H1 (cell line): ENCODE measurements around the gene COPA. TPM values are rescaled to one million over a fixed set of nuclear protein-coding genes. Genes with fewer than 3 reads are reported as not detected.

Experiments used
- CTCF ChIA-PET: fragments of 300-600 bp; sonication (Branson Sonifier 250); formaldehyde crosslinking; loops from one replicate; lab custom pipeline; 2021; ENCODE audit not compliant: partially characterized antibody; lab: Charles Lee
- POLR2A ChIA-PET: fragments of 300-600 bp; sonication (Branson Sonifier 250); formaldehyde crosslinking; loops from one replicate; lab custom pipeline; 2021; ENCODE audit warnings: inconsistent platforms; ENCODE audit not compliant: partially characterized antibody; lab: Charles Lee
- DNase-seq, 2 experiments: peaks; one replicate each; pipeline versions ENCODE4 v3.0.0 to v3.0.0-alpha.2; 2010 to 2022; ENCODE audit warnings: low spot score in 2 of 2, low read depth in 1 of 2, mixed read lengths in 1 of 2
- FAIRE-seq: peaks from 2 replicates; lab custom pipeline; 2011; peaks lifted over from hg19 to GRCh38; lab: Jason Lieb, UNC
- H2AFZ ChIP-seq: 2 replicates; pipeline ENCODE4 v1.8.1; 2012; ENCODE audit warnings: low read length, inconsistent platforms
- H2AK5ac ChIP-seq: 2 replicates; pipeline ENCODE4 v1.6.1; 2013; ENCODE audit warnings: low read depth, low read length
- H2BK120ac ChIP-seq: replicated peaks from 2 replicates; pipeline ENCODE3; 2013; ENCODE audit warnings: low read depth, low read length, inconsistent platforms
- H2BK12ac ChIP-seq: 2 replicates; pipeline ENCODE4 v1.6.1; 2013; ENCODE audit warnings: low read depth, low read length
- H2BK15ac ChIP-seq: 2 replicates; pipeline ENCODE4 v1.6.1; 2013; ENCODE audit warnings: low read length
- H2BK20ac ChIP-seq: 2 replicates; pipeline ENCODE4 v1.6.1; 2013; ENCODE audit warnings: low read length
- H2BK5ac ChIP-seq: 2 replicates; pipeline ENCODE4 v1.6.1; 2013; ENCODE audit warnings: low read depth, low read length
- H3K14ac ChIP-seq: 2 replicates; pipeline ENCODE4 v1.6.1; 2013; ENCODE audit warnings: inconsistent platforms; ENCODE audit not compliant: insufficient read length
- H3K18ac ChIP-seq: 2 replicates; pipeline ENCODE4 v1.6.1; 2013; ENCODE audit warnings: low read length; ENCODE audit errors: extremely low read depth
- H3K23ac ChIP-seq: 2 replicates; pipeline ENCODE4 v1.6.1; 2013; ENCODE audit warnings: inconsistent platforms; ENCODE audit not compliant: insufficient read length
- H3K23me2 ChIP-seq: 2 replicates; pipeline ENCODE4 v1.6.1; 2013; ENCODE audit warnings: low read depth, low read length
- H3K27ac ChIP-seq: 2 replicates; pipeline ENCODE4 v1.6.1; 2011; ENCODE audit warnings: low read depth, low read length, inconsistent platforms
- H3K27me3 ChIP-seq, 4 experiments: replicated peaks in 1 of 4; 1 replicate in 1 of 4; 2 replicates in 3 of 4; pipeline versions ENCODE4 v1.6.1 to v1.8.1; 2011 to 2013; ENCODE audit warnings: low read length in 3 of 4, mild to moderate bottlenecking in 3 of 4, inconsistent platforms in 2 of 4, mixed read lengths in 2 of 4, moderate library complexity in 1 of 4; ENCODE audit not compliant: control insufficient read depth in 3 of 4, insufficient read depth in 3 of 4; ENCODE audit errors: extremely low read depth in 1 of 4
- H3K36me3 ChIP-seq, 4 experiments: 2 replicates each; pipeline versions ENCODE4 v1.6.1 to v1.8.1; 2011 to 2013; ENCODE audit warnings: mild to moderate bottlenecking in 4 of 4, low read length in 3 of 4, moderate library complexity in 2 of 4, control low read depth in 1 of 4, inconsistent platforms in 1 of 4; ENCODE audit not compliant: insufficient read depth in 4 of 4, control insufficient read depth in 2 of 4
- H3K4ac ChIP-seq: replicated peaks from 2 replicates; pipeline ENCODE3; 2013; ENCODE audit warnings: low read length, low read depth, mixed read lengths, inconsistent platforms; ENCODE audit not compliant: insufficient read length
- H3K4me1 ChIP-seq, 4 experiments: replicated peaks in 1 of 4; 1 replicate in 1 of 4; 2 replicates in 3 of 4; pipeline versions ENCODE4 v1.6.1 to v1.8.1; 2011 to 2013; ENCODE audit warnings: low read length in 3 of 4, inconsistent platforms in 2 of 4, mixed read lengths in 1 of 4; ENCODE audit not compliant: insufficient read depth in 4 of 4, control insufficient read depth in 3 of 4
- H3K4me2 ChIP-seq, 2 experiments: 2 replicates each; pipeline versions ENCODE4 v1.6.1 to v1.8.1; 2011 to 2013; ENCODE audit warnings: low read depth in 2 of 2, low read length in 2 of 2, control low read depth in 1 of 2, inconsistent platforms in 1 of 2, mild to moderate bottlenecking in 1 of 2; ENCODE audit not compliant: insufficient read depth in 1 of 2
- H3K4me3 ChIP-seq, 4 experiments: fragments of 200-600, 300-600 bp in 1 of 4; sonication (generic), shearing (Covaris generic), sonication (Bioruptor Twin) in 1 of 4; 2 replicates each; pipeline versions ENCODE4 v1.5.1 to v1.8.1; 2011 to 2016; ENCODE audit warnings: low read length in 4 of 4, low read depth in 3 of 4, control low read depth in 2 of 4, inconsistent platforms in 2 of 4, mild to moderate bottlenecking in 2 of 4, mixed read lengths in 1 of 4, moderate library complexity in 1 of 4; ENCODE audit not compliant: insufficient read depth in 2 of 4; ENCODE audit errors: extremely low read depth in 1 of 4
- H3K56ac ChIP-seq: replicated peaks from 2 replicates; pipeline ENCODE3; 2013; ENCODE audit warnings: low read depth, mild to moderate bottlenecking, mixed read lengths, low read length, inconsistent platforms; ENCODE audit not compliant: insufficient read length
- H3K79me1 ChIP-seq: 2 replicates; pipeline ENCODE4 v1.6.1; 2013; ENCODE audit warnings: low read depth, low read length, control low read depth
- H3K79me2 ChIP-seq, 2 experiments: 2 replicates each; pipeline versions ENCODE4 v1.6.1 to v1.8.1; 2012 to 2013; ENCODE audit warnings: low read length in 2 of 2, mild to moderate bottlenecking in 2 of 2, inconsistent platforms in 1 of 2; ENCODE audit not compliant: insufficient read depth in 2 of 2, control insufficient read depth in 1 of 2
- H3K9ac ChIP-seq, 4 experiments: replicated peaks in 1 of 4; 1 replicate in 1 of 4; 2 replicates in 3 of 4; pipeline versions ENCODE4 v1.6.1 to v1.8.1; 2011 to 2013; ENCODE audit warnings: low read depth in 3 of 4, low read length in 3 of 4, control low read depth in 2 of 4, mild to moderate bottlenecking in 2 of 4, moderate library complexity in 2 of 4, inconsistent platforms in 1 of 4; ENCODE audit errors: extremely low read depth in 1 of 4
- H3K9me3 ChIP-seq, 2 experiments: 2 replicates each; pipeline versions ENCODE4 v1.6.1 to v1.8.1; 2012 to 2013; ENCODE audit warnings: mild to moderate bottlenecking in 2 of 2, moderate library complexity in 2 of 2, control low read depth in 1 of 2, inconsistent platforms in 1 of 2, low read depth in 1 of 2, low read length in 1 of 2, mixed read lengths in 1 of 2; ENCODE audit not compliant: insufficient read depth in 2 of 2
- H4K20me1 ChIP-seq, 2 experiments: replicated peaks in 1 of 2; 2 replicates each; pipeline versions ENCODE3 to v1.8.1; 2011 to 2013; ENCODE audit warnings: inconsistent platforms in 2 of 2, low read length in 2 of 2, mild to moderate bottlenecking in 1 of 2; ENCODE audit not compliant: insufficient read depth in 2 of 2, control insufficient read depth in 1 of 2
- H4K5ac ChIP-seq: 2 replicates; pipeline ENCODE4 v1.6.1; 2013; ENCODE audit warnings: low read length, low read depth, mixed read lengths, inconsistent platforms; ENCODE audit not compliant: insufficient read length
- H4K8ac ChIP-seq: 2 replicates; pipeline ENCODE4 v1.8.0; 2013; ENCODE audit warnings: mild to moderate bottlenecking, moderate library complexity, low read length, inconsistent platforms; ENCODE audit not compliant: insufficient read depth; ENCODE audit errors: extremely low read depth
- H4K91ac ChIP-seq: replicated peaks from 2 replicates; pipeline ENCODE3; 2013; ENCODE audit warnings: low read length, mixed read lengths, inconsistent platforms; ENCODE audit not compliant: insufficient read length
- ASH2L ChIP-seq: fragments of 200-600, 300-600 bp; sonication (generic); IDR thresholded peaks from one replicate; pipeline ENCODE4 v1.7.1; 2017; ENCODE audit warnings: low read length
- ATF2 ChIP-seq: IDR thresholded peaks from 2 replicates; pipeline ENCODE4 v1.6.1; 2012; ENCODE audit warnings: low read length, inconsistent platforms
- BRCA1 ChIP-seq: IDR thresholded peaks from 2 replicates; pipeline ENCODE4 v1.6.1; 2012; ENCODE audit warnings: low read depth, low read length, improper control_type of control experiment
- CHD2 ChIP-seq: IDR thresholded peaks from 2 replicates; pipeline ENCODE4 v1.6.1; 2012; ENCODE audit warnings: low read length, improper control_type of control experiment
- CTBP2 ChIP-seq: IDR thresholded peaks from 2 replicates; pipeline ENCODE4 v1.7.0; 2011; ENCODE audit warnings: borderline replicate concordance, mild to moderate bottlenecking, moderate library complexity, mixed read lengths, low read length; ENCODE audit not compliant: insufficient read depth, insufficient read length
- EGR1 ChIP-seq: IDR thresholded peaks from 2 replicates; pipeline ENCODE4 v1.6.1; 2011; ENCODE audit warnings: low read depth, low read length, borderline replicate concordance
- NANOG ChIP-seq: IDR thresholded peaks from 2 replicates; pipeline ENCODE4 v1.6.1; 2011; ENCODE audit warnings: low read length, low read depth, mild to moderate bottlenecking, inconsistent platforms; ENCODE audit not compliant: insufficient read depth, poor library complexity, severe bottlenecking
- SP4 ChIP-seq: IDR thresholded peaks from 2 replicates; pipeline ENCODE4 v1.6.1; 2012; ENCODE audit warnings: low read length, inconsistent platforms
- SRF ChIP-seq: IDR thresholded peaks from 2 replicates; pipeline ENCODE4 v1.6.1; 2011; ENCODE audit warnings: mild to moderate bottlenecking, low read depth, low read length, moderate library complexity
- ZNF274 ChIP-seq: IDR thresholded peaks from 2 replicates; pipeline ENCODE4 v1.7.0; 2012; ENCODE audit warnings: low read length, borderline replicate concordance; ENCODE audit errors: extremely low read depth
- WGBS, 2 experiments: shearing (Covaris generic) in 1 of 2; methylation state at CpG; one replicate each; pipeline versions ENCODE4 v1.1.6 to v1.1.7; 2013 to 2015; ENCODE audit warnings: low lambda C conversion rate in 2 of 2, mixed read lengths in 2 of 2, inconsistent platforms in 1 of 2, low coverage in 1 of 2, missing lambda C conversion rate in 1 of 2; ENCODE audit not compliant: insufficient replicate concordance in 2 of 2, insufficient coverage in 1 of 2, insufficient read length in 1 of 2; ENCODE audit errors: extremely low coverage in 1 of 2, missing lambda C conversion rate in 1 of 2; 5-methylcytosine and 5-hydroxymethylcytosine counted together
- polyA plus RNA-seq, 7 experiments: library from polyadenylated mRNA; depleted of rRNA in 3 of 7; stranded (reverse) in 5 of 7; unstranded in 2 of 7; fragments of >200 nt in 5 of 7; fragments of 200-250 nt in 2 of 7; gene quantifications; 1 replicate in 5 of 7; 2 replicates in 1 of 7; 4 replicates in 1 of 7; pipeline versions ENCODE4 v1.2.1 to v1.2.3, GENCODE V29; 2011 to 2013; ENCODE audit warnings: missing spikeins in 2 of 7, mixed read lengths in 2 of 7
- total RNA-seq: library from RNA; stranded (reverse); fragmentation: NEBNext Ultra II Directional; extraction: Animal tissue kit (Norgen Biotek cat#: 25700); gene quantifications from 2 replicates; pipeline ENCODE4 v1.2.1, GENCODE V29; 2021

The COPA gene
- total and polyA plus RNA-seq, 2 of the 8 experiments (the other 6 are each of a cell fraction or from before 2014, with no cell fraction given), result 78.2 to 115 TPM

- 35% methylated on average over 6 of the region's 6 CpGs; no CpG with 5 or more reads in 1 of the 2 experiments for WGBS, 2 experiments
- H3K4ac ChIP-seq, result no peak overlapping the region
- peak overlapping the region; percentile 55 to 71 for H3K4me2 ChIP-seq
- H3K9ac ChIP-seq, result no peak overlapping the region
- no peaks in the 10 kb centered on the region for H3K79me2 ChIP-seq
- no peak overlapping the region for H4K91ac ChIP-seq
- H3K4me3 ChIP-seq, result peak overlapping the region in 2 of 4 experiments; percentile 23 to 30; a peak in 5 of 8 replicates
- no peak overlapping the region for H3K56ac ChIP-seq
- peak overlapping the region; percentile 79; the same call in 1 of the 2 replicates for H2AFZ ChIP-seq
- CTCF ChIA-PET, result interaction anchor here (0.8 to 15.1 kb wide), 8 partner anchors 18 to 83 kb away, joined by 3 to 683 read pairs (median 34); partner anchors contain the start of genes NCSTN and NHLH1
- no peak overlapping the region for H3K23ac ChIP-seq
- no peak overlapping the region for H2AK5ac ChIP-seq
- peak overlapping the region; percentile 31; the same call in 1 of the 2 replicates for H2BK15ac ChIP-seq
- 0 out of 2 replicates have a peak, but pooled peaks cover 2% of the 10 kb centered on the region for H3K23me2 ChIP-seq
- H3K14ac ChIP-seq, result no peak overlapping the region
- H3K79me1 ChIP-seq, result no peaks in the 10 kb centered on the region
- H2BK120ac ChIP-seq, result peak overlapping the region; percentile 18
- H3K18ac ChIP-seq, result peak overlapping the region; percentile 98
- FAIRE-seq (no peak), DNase-seq (no peak)
- peak overlapping the region; percentile 76; the same call in 1 of the 2 replicates for H2BK5ac ChIP-seq
- POLR2A ChIA-PET, result interaction anchor here (0.8 to 11.6 kb wide), 6 partner anchors 16 to 112 kb away, joined by 3 to 244 read pairs (median 4); partner anchors contain the start of genes DCAF8, NHLH1 and VANGL2
- peaks cover 8 to 21% (median 16%) of the 10 kb centered on the region in 4 experiments for H3K4me1 ChIP-seq
- H4K20me1 ChIP-seq, result no peaks in the 10 kb centered on the region
- H3K27ac ChIP-seq, result no peak overlapping the region
- H3K9me3 ChIP-seq, result no peaks in the 10 kb centered on the region
- H4K5ac ChIP-seq, result peak overlapping the region; percentile 10
- H3K27me3 ChIP-seq, result no peaks in the 10 kb centered on the region
- H3K36me3 ChIP-seq, result no peaks in the 10 kb centered on the region
- H4K8ac ChIP-seq, result no peak overlapping the region
- H2BK20ac ChIP-seq, result peak overlapping the region; percentile 100
- H2BK12ac ChIP-seq, result peak overlapping the region; percentile 96; the same call in 1 of the 2 replicates
- TF ChIP-seq ATF2 (no peak), SRF (no peak), CTBP2 (peak; percentile 87), ASH2L (peak; percentile 69), CHD2 (no peak), EGR1 (peak; percentile 58; the same call in 1 of the 2 replicates), NANOG (no peak), ZNF274 (no peak), BRCA1 (no peak), SP4 (no peak)
Measured at GRCh38 chr1:160374306-160375110, 31.5 kb upstream of the COPA start.
